ENCODE results near the gene CDH20.

The CDH20 gene

GRCh38 chr18:61474341-61474740 lies 141.1 kb downstream of the CDH20 start:
- no peak overlapping the region for H3K4me3 ChIP-seq (ENCODE audit: low read length)
- TF ChIP-seq ZNF274 (IDR thresholded peaks at IDR 0.05; ENCODE audit: low read depth, low read length), result no peak

GRCh38 chr18:61474918-61475317 lies 141.7 kb downstream of the CDH20 start:
- no peak overlapping the region for H3K4me3 ChIP-seq (ENCODE audit: low read length)
- no peak for TF ChIP-seq ZNF274 (IDR thresholded peaks at IDR 0.05; ENCODE audit: low read depth, low read length)

- no peak for TF ChIP-seq ZNF274 (IDR thresholded peaks at IDR 0.05; ENCODE audit: low read depth, low read length)
- H3K4me3 ChIP-seq (ENCODE audit: low read length), result no peak overlapping the region
These were observed 142.7 kb downstream of the CDH20 start for GRCh38 chr18:61475931-61476330.

GRCh38 chr18:61489334-61489733 lies 156.1 kb downstream of the CDH20 start:
- no peak overlapping the region for H3K4me3 ChIP-seq (ENCODE audit: low read length)
- TF ChIP-seq ZNF274 (IDR thresholded peaks at IDR 0.05; ENCODE audit: low read depth, low read length), result no peak

- H3K4me3 ChIP-seq (ENCODE audit: low read length), result no peak overlapping the region
- TF ChIP-seq ZNF274 (IDR thresholded peaks at IDR 0.05; ENCODE audit: low read depth, low read length), result no peak
These were observed 163.1 kb downstream of the CDH20 start for GRCh38 chr18:61496374-61496773.

- no peak for TF ChIP-seq ZNF274 (IDR thresholded peaks at IDR 0.05; ENCODE audit: low read depth, low read length)
- no peak overlapping the region for H3K4me3 ChIP-seq (ENCODE audit: low read length)
These were observed 164.2 kb downstream of the CDH20 start for GRCh38 chr18:61497422-61497821.

- no peak overlapping the region for H3K4me3 ChIP-seq (ENCODE audit: low read length)
- no peak for TF ChIP-seq ZNF274 (IDR thresholded peaks at IDR 0.05; ENCODE audit: low read depth, low read length)
These were observed 169.2 kb downstream of the CDH20 start for GRCh38 chr18:61502472-61502871.

GRCh38 chr18:61503688-61504087 lies 170.5 kb downstream of the CDH20 start:
- no peak for TF ChIP-seq ZNF274 (IDR thresholded peaks at IDR 0.05; ENCODE audit: low read depth, low read length)

GRCh38 chr18:61528961-61529360 lies 195.7 kb downstream of the CDH20 start:
- TF ChIP-seq ZNF274 (IDR thresholded peaks at IDR 0.05; ENCODE audit: low read depth, low read length), result no peak
- no peak overlapping the region for H3K4me3 ChIP-seq (ENCODE audit: low read length)

More at GRCh38 chr18:61503688-61504087, 170.5 kb downstream of the CDH20 start:
- H3K4me3 ChIP-seq (ENCODE audit: low read length), result no peak overlapping the region

GRCh38 chr18:61530681-61531080 lies 197.5 kb downstream of the CDH20 start:
- no peak overlapping the region for H3K4me3 ChIP-seq (ENCODE audit: low read length)
- no peak for TF ChIP-seq ZNF274 (IDR thresholded peaks at IDR 0.05; ENCODE audit: low read depth, low read length)

GRCh38 chr18:61531182-61531581 lies 198.0 kb downstream of the CDH20 start:
- no peak for TF ChIP-seq ZNF274 (IDR thresholded peaks at IDR 0.05; ENCODE audit: low read depth, low read length)
- no peak overlapping the region for H3K4me3 ChIP-seq (ENCODE audit: low read length)

- TF ChIP-seq ZNF274 (IDR thresholded peaks at IDR 0.05; ENCODE audit: low read depth, low read length), result no peak
- no peak overlapping the region for H3K4me3 ChIP-seq (ENCODE audit: low read length)
These were observed 198.7 kb downstream of the CDH20 start for GRCh38 chr18:61531891-61532290.

- no peak for TF ChIP-seq ZNF274 (IDR thresholded peaks at IDR 0.05; ENCODE audit: low read depth, low read length)
- no peak overlapping the region for H3K4me3 ChIP-seq (ENCODE audit: low read length)
These were observed 202.2 kb downstream of the CDH20 start for GRCh38 chr18:61535401-61535800.

GRCh38 chr18:61541673-61542072 lies 208.4 kb downstream of the CDH20 start:
- no peak overlapping the region for H3K4me3 ChIP-seq (ENCODE audit: low read length)
- no peak for TF ChIP-seq ZNF274 (IDR thresholded peaks at IDR 0.05; ENCODE audit: low read depth, low read length)

GRCh38 chr18:61542596-61542995 lies 209.4 kb downstream of the CDH20 start:
- no peak for TF ChIP-seq ZNF274 (IDR thresholded peaks at IDR 0.05; ENCODE audit: low read depth, low read length)
- no peak overlapping the region for H3K4me3 ChIP-seq (ENCODE audit: low read length)

- no peak for TF ChIP-seq ZNF274 (IDR thresholded peaks at IDR 0.05; ENCODE audit: low read depth, low read length)
- no peak overlapping the region for H3K4me3 ChIP-seq (ENCODE audit: low read length)
These were observed 210.3 kb downstream of the CDH20 start for GRCh38 chr18:61543518-61543917.

All from GM08714 (cell line).